Measurements from ENCODE around the gene POLR1C. TPM values are rescaled to one million over a fixed set of nuclear protein-coding genes. Genes with fewer than 3 reads are reported as not detected.

The POLR1C gene
- total RNA-seq, 4 donors from 2014 or later = 7.4 to 24.7 (median 15.5) TPM

GRCh38 chr6:43481075-43481474 lies 35.8 kb upstream of the POLR1C start:
- 65 to 96% methylated on average over 2 of the region's 2 CpGs for WGBS, 2 donors (ENCODE audit: low coverage in 1 of 2)

GRCh38 chr6:43481591-43482236 lies 35.2 kb upstream of the POLR1C start:
- in situ Hi-C loops (cut with MboI; ENCODE audit: low pct_ligation_motif_present in 1 of 4, low pct_unique_long_range_greater_than_20kb in 1 of 4, low sequenced_read_pairs in 3 of 4) (no loop called here), intact Hi-C loops (cut with DNase I; ENCODE audit: low total_unique reads) (no loop called here)
- Histone ChIP-seq H3K9me3 (no peaks in the 10 kb centered on the region), H3K36me3 (no peaks in the 10 kb centered on the region), H3K27ac (no peak overlapping the region), H3K27me3 (no peaks in the 10 kb centered on the region), H3K4me3 (no peak overlapping the region), H3K4me1 (peaks cover 7 to 22% (median 12%) of the 10 kb centered on the region in 4 donors)
- TF ChIP-seq EP300 (IDR thresholded peaks at IDR 0.05; ENCODE audit: low read depth) = no peak
- TF ChIP-seq POLR2A (IDR thresholded peaks at IDR 0.05) = no peak
- TF ChIP-seq POLR2AphosphoS5 (IDR thresholded peaks at IDR 0.05) = no peak
- no peak for TF ChIP-seq CTCF (IDR thresholded peaks at IDR 0.05)
- WGBS, 2 donors (ENCODE audit: low coverage in 1 of 2) = 89 to 93% methylated on average over 9 to 11 of the region's 11 CpGs
- DNase-seq = no peak

More at GRCh38 chr6:43481075-43481474, 35.8 kb upstream of the POLR1C start:
- H3K4me1 ChIP-seq = peaks cover 7 to 22% (median 13%) of the 10 kb centered on the region in 4 donors
- TF ChIP-seq CTCF (IDR thresholded peaks at IDR 0.05) = no peak
- no peak for TF ChIP-seq POLR2AphosphoS5 (IDR thresholded peaks at IDR 0.05)
- TF ChIP-seq POLR2A (IDR thresholded peaks at IDR 0.05) = no peak
- TF ChIP-seq EP300 (IDR thresholded peaks at IDR 0.05; ENCODE audit: low read depth) = no peak
- H3K27me3 ChIP-seq = no peaks in the 10 kb centered on the region
- H3K4me3 ChIP-seq = no peak overlapping the region
- H3K9me3 ChIP-seq = no peaks in the 10 kb centered on the region
- in situ Hi-C loops (cut with MboI; ENCODE audit: low pct_ligation_motif_present in 1 of 4, low pct_unique_long_range_greater_than_20kb in 1 of 4, low sequenced_read_pairs in 3 of 4) = no loop called here
- DNase-seq = no peak
- H3K27ac ChIP-seq = no peak overlapping the region
- no peaks in the 10 kb centered on the region for H3K36me3 ChIP-seq
- intact Hi-C loops (cut with DNase I; ENCODE audit: low total_unique reads) = no loop called here

DNA sequence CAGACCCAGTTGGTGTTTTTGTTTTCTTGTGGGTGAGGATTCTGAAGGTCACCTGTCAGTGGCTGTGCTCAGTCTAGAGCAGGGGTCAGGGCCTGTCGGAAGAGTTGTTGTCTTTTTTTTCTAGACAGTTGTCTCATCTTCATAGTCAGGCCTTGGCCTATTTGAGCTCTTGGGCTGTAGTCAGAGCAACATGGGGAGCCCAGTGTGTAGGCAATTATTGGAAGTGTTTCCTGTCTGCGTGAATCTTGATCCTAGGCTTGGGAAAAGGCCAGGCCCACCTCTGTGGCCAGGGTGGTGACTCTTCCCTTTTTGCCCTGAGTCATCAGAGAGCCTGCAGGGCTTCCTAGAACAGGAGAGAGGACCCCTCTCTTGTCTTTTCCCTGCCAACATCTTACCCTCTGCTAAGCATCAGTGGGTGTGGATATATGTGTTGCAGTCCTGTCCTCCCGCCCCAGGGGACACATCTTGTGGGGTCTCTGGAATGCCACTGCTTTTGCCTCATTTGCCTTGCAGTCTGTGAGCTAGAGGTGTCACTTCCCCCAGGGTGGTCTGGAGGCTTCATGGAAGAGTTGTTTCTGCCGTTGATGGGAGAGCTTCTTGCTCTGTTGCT lies 28.1 kb upstream of the POLR1C start:
- peaks cover 8 to 21% (median 12%) of the 10 kb centered on the region in 4 donors for H3K4me1 ChIP-seq
- in situ Hi-C loops (cut with MboI; ENCODE audit: low pct_ligation_motif_present in 1 of 4, low pct_unique_long_range_greater_than_20kb in 1 of 4, low sequenced_read_pairs in 3 of 4) (no loop called here), intact Hi-C loops (cut with DNase I; ENCODE audit: low total_unique reads) (no loop called here)
- TF ChIP-seq CTCF (IDR thresholded peaks at IDR 0.05) = no peak
- no peak for TF ChIP-seq POLR2AphosphoS5 (IDR thresholded peaks at IDR 0.05)
- no peak for TF ChIP-seq EP300 (IDR thresholded peaks at IDR 0.05; ENCODE audit: low read depth)
- no peak for TF ChIP-seq POLR2A (IDR thresholded peaks at IDR 0.05)
- H3K27ac ChIP-seq = no peak overlapping the region
- no peaks in the 10 kb centered on the region for H3K9me3 ChIP-seq
- no peak overlapping the region for H3K4me3 ChIP-seq
- no peak for DNase-seq
- 72 to 86% methylated on average over 1 to 4 of the region's 4 CpGs for WGBS, 2 donors (ENCODE audit: low coverage in 1 of 2)
- H3K27me3 ChIP-seq = no peaks in the 10 kb centered on the region
- H3K36me3 ChIP-seq = no peaks in the 10 kb centered on the region

DNA sequence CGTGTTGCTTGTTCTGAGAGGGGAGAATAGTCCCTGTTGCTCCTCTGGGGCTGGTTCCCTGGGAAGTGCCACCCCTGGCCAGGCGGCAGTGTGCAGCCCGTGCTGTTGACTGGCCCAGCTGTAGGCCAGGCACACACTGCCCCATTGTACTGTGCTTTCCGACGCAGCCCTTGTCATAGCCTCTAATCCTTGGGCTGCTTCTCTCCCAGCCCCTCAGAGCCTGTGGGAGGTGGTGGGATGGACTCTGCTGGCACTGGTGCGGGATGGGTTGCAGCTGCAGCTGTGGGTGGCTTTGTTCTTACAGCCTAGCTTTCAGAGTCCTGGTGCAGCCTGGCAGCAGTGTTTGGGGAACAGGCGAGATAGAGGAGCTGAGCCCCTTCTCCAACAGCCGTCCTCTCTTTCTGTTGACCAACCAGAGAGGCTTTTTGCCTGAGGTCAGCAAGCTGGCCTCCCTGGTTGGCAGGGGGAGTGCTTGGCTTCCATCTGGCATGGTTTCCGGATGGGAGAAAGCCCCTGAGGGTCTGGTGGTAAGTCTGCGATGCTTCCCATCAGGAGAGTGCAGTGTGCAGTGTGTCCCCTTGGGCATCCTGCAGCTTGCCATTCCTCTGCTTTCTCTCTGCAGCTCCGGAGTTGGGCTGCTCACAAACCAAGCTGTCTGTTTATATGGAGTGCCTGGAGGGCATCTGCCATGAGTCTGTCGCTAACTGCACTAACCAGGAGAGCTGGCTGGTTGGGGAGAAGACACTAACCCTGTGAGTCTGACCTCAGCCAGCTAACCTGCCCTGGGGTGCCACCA lies 27.4 kb upstream of the POLR1C start:
- in situ Hi-C loops (cut with MboI; ENCODE audit: low pct_ligation_motif_present in 1 of 4, low pct_unique_long_range_greater_than_20kb in 1 of 4, low sequenced_read_pairs in 3 of 4) = no loop called here
- no peak overlapping the region for H3K27ac ChIP-seq

More for the DNA sequence above, 27.4 kb upstream of the POLR1C start:
- Histone ChIP-seq H3K9me3 (no peaks in the 10 kb centered on the region), H3K36me3 (no peaks in the 10 kb centered on the region), H3K4me3 (no peak overlapping the region), H3K27me3 (no peaks in the 10 kb centered on the region), H3K4me1 (peaks cover 8 to 21% (median 12%) of the 10 kb centered on the region in 4 donors)
- 81% methylated on average over 9 of the region's 12 CpGs; no CpG with 5 or more reads in 1 of the 2 donors for WGBS, 2 donors (ENCODE audit: low coverage in 1 of 2)
- no peak for TF ChIP-seq POLR2A (IDR thresholded peaks at IDR 0.05)
- TF ChIP-seq POLR2AphosphoS5 (IDR thresholded peaks at IDR 0.05) = no peak
- TF ChIP-seq CTCF (IDR thresholded peaks at IDR 0.05) = no peak
- TF ChIP-seq EP300 (IDR thresholded peaks at IDR 0.05; ENCODE audit: low read depth) = no peak
- intact Hi-C loops (cut with DNase I; ENCODE audit: low total_unique reads) = no loop called here
- no peak for DNase-seq

All from transverse colon (tissue), 4 donors.